ENCODE results near the gene XAGE1A.
"Not testable (repeated sequence)": the region's sequence is repeated elsewhere in the genome, so short reads cannot be mapped to it uniquely, and the experiment has no call there.

XAGE1A gene

GRCh38 chrX:52495545-52496418 lies at the start of gene XAGE1A:
TSS of gene XAGE1A (plus strand) at chrX:52495808. CDS start at chrX:52497362, 1,554 bp downstream.
- DNase-seq = not testable (repeated sequence)

- DNase-seq = not testable (repeated sequence)
Observed at GRCh38 chrX:52452031-52452430, 43.6 kb upstream of the XAGE1A start.

DNA sequence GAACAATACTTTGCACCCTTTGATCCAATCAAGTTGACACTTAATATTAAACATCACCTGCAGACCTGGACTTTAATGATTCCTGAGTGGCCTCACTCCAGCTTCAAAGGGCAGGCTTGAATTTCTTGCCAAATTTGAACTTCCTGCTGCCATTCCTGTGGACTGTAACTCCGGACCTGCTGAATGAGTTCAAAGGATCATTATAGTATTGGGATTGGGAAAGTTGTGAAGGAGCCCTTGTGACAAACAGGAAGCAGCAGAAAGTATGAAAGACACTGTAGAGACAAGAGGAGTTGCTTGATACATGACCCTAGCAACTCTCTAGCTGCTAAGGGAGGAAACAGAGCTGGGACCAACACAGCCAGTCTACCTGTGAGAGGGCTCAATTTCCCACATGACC lies 24.3 kb upstream of the XAGE1A start:
- not testable (repeated sequence) for DNase-seq

DNA sequence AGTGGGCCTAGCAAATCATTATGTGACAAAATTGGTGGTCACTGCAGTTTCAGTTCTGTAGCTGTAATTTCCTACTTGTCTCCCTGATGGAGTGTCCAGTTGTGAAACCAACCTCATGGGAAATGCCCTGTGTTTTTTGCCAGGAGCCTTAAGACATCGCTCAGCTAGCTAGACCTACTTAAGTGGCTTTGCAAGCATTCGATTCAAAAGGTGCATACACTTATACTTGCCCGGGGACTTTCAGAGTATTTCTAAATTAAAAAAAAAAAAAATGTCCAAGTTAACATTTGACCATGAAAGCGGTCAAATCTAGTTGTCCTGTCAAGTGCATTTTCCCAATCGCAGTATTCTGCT lies 788 bp downstream of the XAGE1A start:
- not testable (repeated sequence) for DNase-seq

- not testable (repeated sequence) for DNase-seq
Observed at GRCh38 chrX:52501362-52501761, 5.8 kb downstream of the XAGE1A start.

DNA sequence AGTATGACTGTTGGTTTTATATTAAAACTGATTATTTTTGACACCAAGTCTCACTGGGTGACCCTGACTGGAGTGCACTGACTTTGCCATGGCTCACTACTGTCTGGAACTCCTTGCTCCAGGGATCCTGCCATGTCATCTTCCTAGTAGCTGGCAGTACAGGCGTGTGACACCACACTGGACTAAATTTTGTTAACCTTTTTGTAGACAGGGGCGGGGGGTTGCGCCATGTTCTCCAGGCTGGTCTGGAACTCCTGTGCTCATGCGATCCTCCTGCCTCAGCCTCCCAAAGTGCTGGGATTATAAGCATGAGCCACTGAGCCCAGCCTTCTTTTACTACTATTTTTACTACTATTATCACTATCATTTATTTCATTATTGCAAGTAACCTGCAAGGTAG lies 8.9 kb downstream of the XAGE1A start:
- DNase-seq = no peak

DNA sequence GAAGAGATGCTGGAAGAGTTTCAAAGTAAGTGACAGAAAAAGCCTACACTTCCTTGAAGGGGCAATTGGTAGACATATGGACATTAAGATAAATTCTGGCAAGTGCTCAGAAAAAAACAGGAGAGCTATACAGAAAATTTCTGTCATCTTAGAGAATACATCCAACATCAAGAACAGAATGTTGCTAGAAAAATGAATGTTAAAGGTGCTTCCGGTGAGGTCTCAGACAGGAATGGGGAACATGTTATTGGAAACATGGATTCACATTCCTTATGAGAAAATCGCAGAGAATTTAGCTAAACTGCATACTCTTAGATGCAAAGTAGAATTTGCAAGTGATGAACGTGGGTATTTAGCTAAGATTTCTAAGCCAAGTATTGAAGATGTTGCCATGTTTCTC lies 11.7 kb downstream of the XAGE1A start:
- no peak for DNase-seq

DNA sequence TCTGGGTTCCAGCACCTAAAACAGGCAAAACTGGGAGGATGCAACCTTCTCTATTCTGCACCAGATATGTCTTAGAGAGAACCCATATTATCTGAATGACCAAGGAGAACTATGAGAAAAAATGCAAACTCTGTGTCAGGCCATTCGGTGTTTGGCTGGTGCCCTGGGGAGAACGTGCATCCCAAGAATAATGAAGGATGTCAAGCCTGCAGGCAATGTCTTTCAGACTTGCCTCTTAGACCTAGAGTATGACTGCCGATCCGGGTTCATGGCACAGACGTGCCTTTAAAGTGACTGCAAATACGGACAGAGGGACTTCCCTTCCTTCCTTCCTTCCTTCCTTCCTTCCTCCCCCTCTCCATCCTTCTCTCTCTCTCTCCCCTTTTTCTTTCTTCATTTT lies 14.3 kb downstream of the XAGE1A start:
- no peak for DNase-seq

GRCh38 chrX:52511126-52511525 lies 15.5 kb downstream of the XAGE1A start:
- DNase-seq = not testable (repeated sequence)

- DNase-seq = not testable (repeated sequence)
Observed at GRCh38 chrX:52516110-52516986, 20.7 kb downstream of the XAGE1A start.

DNA sequence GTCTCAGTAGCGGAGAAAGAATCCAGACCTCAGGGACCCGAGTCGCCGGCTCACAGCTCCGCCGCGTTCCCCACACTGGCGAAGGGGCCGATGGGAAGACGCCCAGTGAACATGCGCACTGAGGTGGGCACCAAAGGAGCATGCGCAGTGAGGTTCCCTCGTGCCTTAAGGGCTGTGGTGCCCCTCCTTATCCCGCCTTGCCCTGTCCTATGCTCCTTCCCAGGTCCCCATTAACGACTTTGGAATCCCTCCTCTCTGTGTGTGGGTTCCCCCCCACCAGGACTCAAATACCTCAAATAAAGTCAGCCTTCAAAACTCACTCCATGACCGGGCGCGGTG lies 21.3 kb downstream of the XAGE1A start, which contains the start of gene XAGE1B:
TSS of gene XAGE1B (minus strand) at position 77 of the 339 bp plus-strand sequence. CDS start 1,536 bp downstream, outside the sequence.
- DNase-seq = not testable (repeated sequence)

DNA sequence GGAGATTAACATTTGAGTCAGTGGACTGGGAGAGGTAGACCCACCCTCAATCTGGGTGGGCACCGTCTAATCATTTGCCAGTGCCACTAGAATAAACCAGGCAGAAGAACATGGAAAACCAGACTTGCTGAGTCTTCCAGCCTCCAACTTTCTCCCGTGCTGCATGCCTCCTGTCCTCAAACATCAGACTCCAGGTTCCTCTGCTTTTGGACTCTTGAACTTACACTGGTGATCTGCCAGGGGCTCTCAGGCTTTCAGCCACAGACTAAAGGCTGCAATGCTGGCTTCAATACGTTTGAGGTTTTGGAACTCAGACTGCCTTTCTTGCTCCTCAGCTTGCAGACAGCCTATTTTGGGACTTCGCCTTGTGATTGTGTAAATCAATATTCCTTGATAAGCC lies 45.4 kb downstream of the XAGE1A start:
- DNase-seq = not testable (repeated sequence)

DNA sequence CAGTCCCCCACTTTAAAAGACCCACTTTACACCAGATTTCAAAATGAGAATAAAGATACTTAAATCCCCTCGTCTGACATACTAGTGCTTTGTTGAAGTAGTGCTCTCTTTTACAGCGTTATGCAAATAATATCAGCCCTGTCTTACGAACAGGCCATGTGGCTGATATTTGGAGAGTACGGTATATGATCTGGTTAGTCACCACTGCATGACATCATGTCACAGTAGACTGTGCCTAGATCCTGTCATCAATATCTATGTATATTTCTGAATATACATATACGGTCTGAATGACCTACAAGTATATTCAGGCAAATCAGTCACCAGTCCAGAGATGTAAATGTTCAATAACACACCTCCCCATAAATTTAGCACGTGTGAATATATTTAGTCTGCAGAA lies 46.7 kb downstream of the XAGE1A start:
- DNase-seq = no peak

- DNase-seq = no peak
Observed at GRCh38 chrX:52544147-52544840, 48.7 kb downstream of the XAGE1A start.

DNA sequence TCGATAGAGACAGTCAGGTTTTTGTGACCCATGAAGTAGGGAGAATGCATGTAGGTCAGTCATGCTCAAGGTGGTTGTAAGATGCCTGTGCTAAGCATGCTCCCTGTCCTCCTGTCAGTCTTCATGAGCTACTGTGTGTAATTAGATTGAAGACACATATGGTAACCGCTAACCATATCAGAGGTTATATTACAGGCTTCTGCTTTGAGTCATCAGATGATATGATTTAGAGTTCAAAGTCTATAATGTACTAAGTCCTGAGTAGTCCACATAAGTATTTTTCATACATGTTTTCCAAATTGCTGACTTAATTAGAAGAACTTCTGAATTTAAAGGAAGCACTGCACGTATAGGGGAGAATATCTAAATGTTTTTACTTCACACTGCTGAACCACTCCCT lies 53.2 kb downstream of the XAGE1A start:
- DNase-seq = not testable (repeated sequence)

All from stimulated activated CD4-positive, alpha-beta T cell treated with anti-CD3 and anti-CD28 coated beads, Interleukin-4, amount 100 ng/mL, for 1 hour (primary cell).